ENCODE results near the gene ADARB1.
A peak's percentile ranks its signal among the peaks of the same experiment; 100 is the strongest.
"Not testable (repeated sequence)": the region's sequence is repeated elsewhere in the genome, so short reads cannot be mapped to it uniquely, and the experiment has no call there.

Gene ADARB1

GRCh38 chr21:45129189-45129923 is 55.0 kb downstream of the ADARB1 start:
- Histone ChIP-seq H3K4me1 (no peaks in the 10 kb centered on the region), H3K27ac (peak overlapping the region; percentile 49), H3K9me3 (ENCODE audit: control insufficient read depth, low read length) (no peaks in the 10 kb centered on the region), H3K4me2 (ENCODE audit: low read length) (no peak overlapping the region), H3K36me3 (ENCODE audit: control insufficient read depth, insufficient read depth, low read length) (no peaks in the 10 kb centered on the region), H3K27me3 (ENCODE audit: control insufficient read depth, insufficient read depth, low read length) (no peaks in the 10 kb centered on the region), H3K9ac (no peak overlapping the region), H3K4me3 (ENCODE audit: low read depth, low read length) (no peak overlapping the region), H2AFZ (no peak overlapping the region), H3K79me2 (no peaks in the 10 kb centered on the region)
- TF ChIP-seq CTCF (IDR thresholded peaks at IDR 0.05) = no peak

- Histone ChIP-seq H3K4me2 (ENCODE audit: low read length) (no peak overlapping the region), H3K9me3 (ENCODE audit: control insufficient read depth, low read length) (no peaks in the 10 kb centered on the region), H3K9ac (no peak overlapping the region), H3K36me3 (ENCODE audit: control insufficient read depth, insufficient read depth, low read length) (no peaks in the 10 kb centered on the region), H3K27ac (peak overlapping the region; percentile 49), H3K4me3 (ENCODE audit: low read depth, low read length) (no peak overlapping the region), H3K27me3 (ENCODE audit: control insufficient read depth, insufficient read depth, low read length) (no peaks in the 10 kb centered on the region), H3K79me2 (no peaks in the 10 kb centered on the region), H3K4me1 (no peaks in the 10 kb centered on the region), H2AFZ (no peak overlapping the region)
- no peak for TF ChIP-seq CTCF (IDR thresholded peaks at IDR 0.05)
Measured at GRCh38 chr21:45130324-45130774, 56.0 kb downstream of the ADARB1 start.

GRCh38 chr21:45131537-45131999 is 57.2 kb downstream of the ADARB1 start:
- no peak for TF ChIP-seq CTCF (IDR thresholded peaks at IDR 0.05)
- H3K4me1 ChIP-seq = no peaks in the 10 kb centered on the region
- H3K9me3 ChIP-seq (ENCODE audit: control insufficient read depth, low read length) = no peaks in the 10 kb centered on the region
- H3K4me3 ChIP-seq (ENCODE audit: low read depth, low read length) = no peak overlapping the region
- H3K79me2 ChIP-seq = no peaks in the 10 kb centered on the region
- no peaks in the 10 kb centered on the region for H3K36me3 ChIP-seq (ENCODE audit: control insufficient read depth, insufficient read depth, low read length)
- H3K27ac ChIP-seq = no peak overlapping the region
- H3K4me2 ChIP-seq (ENCODE audit: low read length) = no peak overlapping the region
- no peak overlapping the region for H2AFZ ChIP-seq
- H3K27me3 ChIP-seq (ENCODE audit: control insufficient read depth, insufficient read depth, low read length) = no peaks in the 10 kb centered on the region
- no peak overlapping the region for H3K9ac ChIP-seq

- no peaks in the 10 kb centered on the region for H3K27me3 ChIP-seq (ENCODE audit: control insufficient read depth, insufficient read depth, low read length)
- no peaks in the 10 kb centered on the region for H3K9me3 ChIP-seq (ENCODE audit: control insufficient read depth, low read length)
- TF ChIP-seq CTCF (IDR thresholded peaks at IDR 0.05) = no peak
- H3K36me3 ChIP-seq (ENCODE audit: control insufficient read depth, insufficient read depth, low read length) = no peaks in the 10 kb centered on the region
- no peak overlapping the region for H3K4me2 ChIP-seq (ENCODE audit: low read length)
- H3K9ac ChIP-seq = no peak overlapping the region
- no peaks in the 10 kb centered on the region for H3K4me1 ChIP-seq
- no peak overlapping the region for H3K27ac ChIP-seq
- no peak overlapping the region for H3K4me3 ChIP-seq (ENCODE audit: low read depth, low read length)
- no peak overlapping the region for H2AFZ ChIP-seq
- H3K79me2 ChIP-seq = no peaks in the 10 kb centered on the region
Measured at GRCh38 chr21:45132841-45133573, 58.6 kb downstream of the ADARB1 start.

GRCh38 chr21:45133574-45134278 is 59.3 kb downstream of the ADARB1 start:
- not testable (repeated sequence) for H3K27ac ChIP-seq

More at GRCh38 chr21:45133574-45134278, 59.3 kb downstream of the ADARB1 start:
- H2AFZ ChIP-seq; H3K4me1 ChIP-seq; H3K36me3 ChIP-seq (ENCODE audit: control insufficient read depth, insufficient read depth, low read length); H3K9me3 ChIP-seq (ENCODE audit: control insufficient read depth, low read length); H3K4me2 ChIP-seq (ENCODE audit: low read length); H3K9ac ChIP-seq; H3K4me3 ChIP-seq (ENCODE audit: low read depth, low read length); H3K79me2 ChIP-seq; H3K27me3 ChIP-seq (ENCODE audit: control insufficient read depth, insufficient read depth, low read length): not testable (repeated sequence)
